ENCODE results near the gene ANKRD53.

Gene ANKRD53

GRCh38 chr2:70978341-70979179 lies at the start of gene ANKRD53:
TSS of gene ANKRD53 (plus strand) at chr2:70978630. CDS start at chr2:70978646, 16 bp downstream.
- no peak for DNase-seq (ENCODE audit: low read depth)

- no peak for DNase-seq (ENCODE audit: low read depth)
Observed at GRCh38 chr2:70930371-70931329, 47.8 kb upstream of the ANKRD53 start.

DNA sequence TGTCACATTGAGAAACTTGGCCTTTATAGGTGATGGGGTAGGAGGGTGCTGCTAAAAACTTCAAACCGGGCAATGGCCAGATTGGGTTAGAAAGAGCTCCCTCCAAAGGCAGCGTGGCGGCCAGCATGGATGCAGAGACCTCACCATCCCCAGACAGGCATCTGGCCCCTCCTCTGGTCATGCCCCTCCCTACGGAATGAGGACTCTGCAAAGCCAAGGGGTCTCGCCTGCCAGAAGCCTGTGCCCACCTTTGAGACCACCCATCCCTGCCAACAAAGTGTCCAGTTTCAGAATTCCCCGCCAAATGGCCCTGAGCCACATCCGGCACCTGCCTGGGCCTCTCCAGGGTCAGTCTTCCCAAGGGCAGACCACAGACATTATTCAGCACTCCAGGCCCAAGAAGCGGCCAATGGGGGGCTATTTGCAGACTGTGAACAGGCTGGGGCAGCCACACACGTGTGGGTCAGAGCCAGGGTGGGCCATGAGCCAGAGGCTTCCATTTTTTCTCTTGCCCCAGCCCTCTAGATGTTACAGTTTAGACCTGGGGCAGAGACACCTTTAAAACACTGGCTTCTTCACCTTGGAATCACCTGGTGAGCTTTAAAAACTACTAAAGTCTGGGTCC lies 46.9 kb upstream of the ANKRD53 start:
- DNase-seq (ENCODE audit: low read depth) = no peak

GRCh38 chr2:70932631-70933230 lies 45.7 kb upstream of the ANKRD53 start:
- DNase-seq (ENCODE audit: low read depth) = no peak

- DNase-seq (ENCODE audit: low read depth) = no peak
Observed at GRCh38 chr2:70934981-70935380, 43.4 kb upstream of the ANKRD53 start.

- no peak for DNase-seq (ENCODE audit: low read depth)
Observed at GRCh38 chr2:70935468-70936164, 42.8 kb upstream of the ANKRD53 start, which contains the start of gene ATP6V1B1. TSS of gene ATP6V1B1 (plus strand) at chr2:70935900. CDS start at chr2:70935955, 55 bp downstream.

DNA sequence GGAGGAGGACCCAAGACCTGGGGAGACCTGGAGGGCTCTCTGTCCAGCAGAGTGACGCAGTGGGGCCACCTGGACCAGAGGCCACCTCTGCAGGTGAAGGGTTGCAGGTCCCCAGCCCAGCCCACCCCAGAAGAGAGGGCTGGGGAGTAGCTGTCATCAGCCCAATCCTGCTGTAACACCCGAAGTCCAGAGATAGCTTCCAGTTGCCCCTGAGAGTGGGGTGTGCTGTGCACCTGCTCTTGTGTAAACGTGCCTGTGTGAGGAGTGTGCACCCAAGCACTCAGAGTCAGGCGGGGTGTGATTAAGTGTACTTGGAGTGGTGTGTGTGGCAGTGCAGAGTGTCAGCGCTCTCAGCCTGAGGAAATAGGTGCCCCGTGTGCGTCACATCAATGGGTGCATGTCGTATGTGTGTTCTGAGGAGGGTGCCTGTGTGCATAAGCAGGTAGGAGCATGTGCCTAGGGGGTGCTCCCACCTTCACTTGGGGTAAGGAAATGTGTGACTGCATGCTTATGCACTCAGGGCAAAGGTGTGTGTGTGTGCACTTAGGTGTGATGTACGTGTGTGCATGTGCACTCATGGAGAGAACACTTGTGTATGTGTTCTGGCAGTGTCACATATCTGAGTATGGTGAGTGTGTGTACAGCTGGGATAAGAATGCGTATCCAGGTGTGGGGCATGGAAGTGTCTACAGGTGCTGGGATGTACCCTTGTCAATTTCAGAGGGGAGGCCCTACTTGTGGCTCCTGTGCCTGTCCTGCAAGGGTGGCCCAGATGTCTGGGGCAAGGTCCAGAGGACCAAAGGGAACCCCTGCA lies 42.1 kb upstream of the ANKRD53 start:
- DNase-seq (ENCODE audit: low read depth) = no peak

- no peak for DNase-seq (ENCODE audit: low read depth)
Observed at GRCh38 chr2:70936979-70937811, 41.2 kb upstream of the ANKRD53 start.

GRCh38 chr2:70937866-70938585 lies 40.4 kb upstream of the ANKRD53 start:
- no peak for DNase-seq (ENCODE audit: low read depth)

DNA sequence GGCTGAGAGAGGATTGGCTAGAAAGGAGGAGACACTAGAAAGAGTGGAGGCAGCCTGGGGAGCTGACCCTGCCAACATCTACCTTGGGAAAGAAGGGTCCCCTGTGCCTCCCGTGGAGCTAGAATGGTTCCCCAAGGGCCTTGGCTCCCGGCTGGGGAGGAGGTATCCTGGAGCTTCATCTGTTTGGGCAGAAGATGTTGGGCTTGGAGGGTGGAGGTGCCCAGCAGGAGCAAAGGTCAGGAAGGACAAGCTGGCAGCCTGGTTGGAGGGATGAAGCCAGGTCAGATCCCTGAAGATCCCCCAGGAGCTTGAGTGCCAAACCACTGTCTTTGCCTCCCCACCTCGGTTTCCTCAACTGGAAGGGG lies 39.9 kb upstream of the ANKRD53 start:
- DNase-seq (ENCODE audit: low read depth) = no peak

GRCh38 chr2:70939001-70939838 lies 39.2 kb upstream of the ANKRD53 start:
- no peak for DNase-seq (ENCODE audit: low read depth)

GRCh38 chr2:70939839-70940580 lies 38.4 kb upstream of the ANKRD53 start:
- DNase-seq (ENCODE audit: low read depth) = no peak

DNA sequence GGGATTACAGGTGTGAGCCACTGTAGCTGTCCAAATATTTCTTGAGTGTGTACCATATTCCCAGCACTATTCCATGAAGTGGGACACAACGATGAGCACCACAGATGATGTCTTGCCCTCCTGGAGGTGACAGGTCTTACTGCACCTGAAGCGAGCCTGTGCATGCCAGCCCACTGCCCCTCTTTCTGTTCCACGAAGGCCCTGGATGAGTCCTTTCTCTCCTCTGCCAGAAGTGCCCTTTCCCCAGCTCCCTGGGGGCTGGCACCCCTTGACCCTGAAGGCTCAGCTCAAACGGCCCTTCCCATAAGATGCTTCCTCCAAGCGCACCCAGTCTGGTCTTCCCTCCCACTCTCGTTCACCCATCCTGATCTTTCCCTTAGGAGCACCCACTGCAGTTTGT lies 37.2 kb upstream of the ANKRD53 start:
- DNase-seq (ENCODE audit: low read depth) = no peak

DNA sequence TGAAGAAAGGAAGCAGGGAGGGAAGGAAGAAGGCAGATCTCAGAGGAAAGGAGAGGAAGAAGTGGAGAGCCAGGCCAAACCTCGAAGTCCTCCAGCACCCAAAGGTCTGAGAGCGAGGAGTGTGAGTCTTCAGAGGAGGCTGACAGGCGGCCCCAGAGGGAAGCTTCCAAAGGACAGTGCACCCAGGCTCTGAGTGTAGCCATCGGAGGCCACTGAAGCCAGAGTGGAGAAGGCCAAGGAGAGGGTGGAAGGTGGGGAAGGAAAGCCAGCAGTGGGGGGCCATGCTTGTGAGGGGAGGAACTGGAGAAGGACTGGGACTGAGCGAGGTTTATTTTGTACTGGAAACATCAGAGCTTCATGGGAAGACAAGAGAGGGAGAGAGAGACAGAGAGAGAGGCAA lies 36.7 kb upstream of the ANKRD53 start:
- DNase-seq (ENCODE audit: low read depth) = no peak

- DNase-seq (ENCODE audit: low read depth) = no peak
Observed at GRCh38 chr2:70942396-70943204, 35.8 kb upstream of the ANKRD53 start.

DNA sequence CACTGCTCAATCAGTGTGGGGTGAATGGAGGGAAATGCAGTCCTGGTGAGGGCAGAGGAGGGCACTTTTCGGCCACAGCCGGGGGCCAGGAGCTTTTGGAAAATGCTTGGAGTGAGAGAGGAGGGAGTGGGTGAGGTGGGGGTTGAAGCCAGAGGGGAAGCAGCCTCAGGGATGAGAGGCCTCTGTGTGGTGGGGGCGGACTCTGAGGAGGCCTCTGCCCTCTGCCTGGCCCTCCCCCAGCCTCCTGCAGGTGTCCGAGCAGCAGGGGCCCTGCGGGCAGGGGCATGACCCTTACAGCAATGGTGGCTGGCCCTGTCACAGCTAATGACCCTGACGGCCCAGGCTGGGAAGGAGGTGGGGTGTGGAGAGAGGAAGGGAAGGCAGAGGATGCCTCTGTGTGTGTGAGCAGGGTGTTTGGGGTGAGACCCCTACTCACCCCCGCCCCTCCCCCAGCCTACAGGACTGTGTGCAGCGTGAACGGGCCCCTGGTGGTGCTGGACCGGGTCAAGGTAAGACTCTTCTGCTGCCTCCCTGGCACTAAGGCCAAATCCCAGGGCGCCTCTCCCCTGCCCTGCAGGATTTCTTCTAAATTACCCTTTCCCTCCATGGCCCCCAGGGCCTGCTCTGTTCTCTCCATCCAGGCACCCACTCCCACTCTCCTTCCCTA lies 35.1 kb upstream of the ANKRD53 start:
- DNase-seq (ENCODE audit: low read depth) = no peak

Data from fibroblast of the conjunctiva (primary cell).